ENCODE data around the gene PRPF38A. TPM values are rescaled to one million over a fixed set of nuclear protein-coding genes. Genes with fewer than 3 reads are reported as not detected.

PRPF38A gene
- total RNA-seq, 1 experiment from 2014 or later = 9.4 TPM

GRCh38 chr1:52436817-52437216 is 32.4 kb downstream of the PRPF38A start:
- in situ Hi-C loops (cut with HindIII; ENCODE audit: low pct_unique_long_range_greater_than_20kb, low sequenced_read_pairs) = no loop called here
- DNase-seq (ENCODE audit: low read depth) = no peak

DNA sequence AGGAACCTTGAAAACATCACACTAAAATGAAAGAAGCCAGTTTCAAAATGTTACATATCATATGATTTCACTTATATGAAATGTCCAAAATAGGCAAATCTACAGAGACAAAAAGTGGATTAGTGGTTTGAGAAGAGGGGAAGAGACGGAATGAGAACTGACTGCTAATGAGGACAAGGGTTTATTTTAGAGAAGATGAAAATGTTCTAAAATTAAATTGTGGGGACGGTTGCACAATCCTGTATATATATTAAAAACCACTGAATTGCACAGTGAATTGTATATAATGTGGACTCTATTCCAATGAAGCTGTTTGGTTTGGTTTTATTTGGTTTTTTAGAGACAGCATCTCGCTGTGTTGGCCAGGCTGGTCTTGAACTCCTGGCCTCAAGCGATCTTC is 35.6 kb downstream of the PRPF38A start:
- no peak for DNase-seq (ENCODE audit: low read depth)
- in situ Hi-C loops (cut with HindIII; ENCODE audit: low pct_unique_long_range_greater_than_20kb, low sequenced_read_pairs) = no loop called here

DNA sequence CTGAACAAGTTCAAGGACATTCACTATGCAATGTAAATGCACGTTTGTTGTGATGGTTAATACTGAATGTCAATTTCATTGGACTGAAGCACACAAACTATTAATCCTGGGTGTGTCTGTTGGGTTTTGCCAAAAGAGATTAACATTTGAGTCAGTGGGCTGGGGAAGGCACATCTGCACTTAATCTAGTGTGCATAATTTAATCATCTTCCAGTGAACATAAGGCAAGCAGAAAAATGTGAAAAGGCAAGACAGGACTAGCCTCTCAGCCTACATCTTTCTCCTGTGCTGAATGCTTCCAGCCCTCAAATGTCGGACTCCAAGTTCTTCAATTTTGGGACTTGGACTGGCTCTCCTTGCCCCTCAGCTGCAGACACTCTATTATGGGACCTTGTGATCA is 40.1 kb downstream of the PRPF38A start:
- in situ Hi-C loops (cut with HindIII; ENCODE audit: low pct_unique_long_range_greater_than_20kb, low sequenced_read_pairs) = no loop called here
- DNase-seq (ENCODE audit: low read depth) = no peak

DNA sequence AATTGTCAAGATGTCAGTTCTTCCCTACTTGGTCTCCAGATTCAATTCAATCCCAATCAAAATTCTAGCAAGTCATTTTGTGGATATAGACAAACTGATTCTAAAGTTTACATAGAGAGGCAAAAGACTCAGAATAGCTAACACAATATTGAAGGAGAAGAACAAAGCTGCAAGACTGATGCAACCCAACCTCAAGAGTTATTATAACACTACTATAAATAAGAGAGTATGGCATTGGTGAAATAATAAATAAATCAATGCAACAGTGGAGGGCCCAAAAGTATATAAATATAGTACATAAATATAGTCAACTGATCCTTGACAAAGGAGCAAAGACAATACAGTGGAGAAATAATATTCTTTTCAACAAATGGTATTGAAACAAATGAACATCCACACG is 49.7 kb downstream of the PRPF38A start:
- in situ Hi-C loops (cut with HindIII; ENCODE audit: low pct_unique_long_range_greater_than_20kb, low sequenced_read_pairs) = no loop called here
- no peak for DNase-seq (ENCODE audit: low read depth)

- DNase-seq (ENCODE audit: low read depth) = no peak
- in situ Hi-C loops (cut with HindIII; ENCODE audit: low pct_unique_long_range_greater_than_20kb, low sequenced_read_pairs) = no loop called here
Measured at GRCh38 chr1:52454779-52455178, 50.4 kb downstream of the PRPF38A start.

DNA sequence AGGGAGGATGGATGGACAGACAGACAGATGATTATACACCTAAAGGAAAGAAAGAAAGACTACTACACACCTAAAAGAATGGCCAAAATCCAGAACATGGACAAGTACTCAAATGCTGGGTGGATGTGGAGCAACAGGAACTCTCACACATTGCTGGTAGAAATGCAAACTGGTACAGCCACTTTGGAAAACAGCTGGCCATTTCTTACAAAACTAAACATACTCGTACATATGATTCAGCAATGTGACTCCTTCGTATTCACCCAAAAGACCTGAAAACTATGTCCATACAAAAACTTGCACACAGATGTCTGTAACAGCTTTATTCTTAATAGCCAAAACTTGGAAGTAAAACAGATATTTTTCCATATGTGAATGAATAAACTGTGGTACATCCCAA is 51.3 kb downstream of the PRPF38A start:
- in situ Hi-C loops (cut with HindIII; ENCODE audit: low pct_unique_long_range_greater_than_20kb, low sequenced_read_pairs) = no loop called here

GRCh38 chr1:52460694-52461093 is 56.3 kb downstream of the PRPF38A start:
- in situ Hi-C loops (cut with HindIII; ENCODE audit: low pct_unique_long_range_greater_than_20kb, low sequenced_read_pairs) = no loop called here
- no peak for DNase-seq (ENCODE audit: low read depth)

More for the DNA sequence above, 51.3 kb downstream of the PRPF38A start:
- DNase-seq (ENCODE audit: low read depth) = no peak

DNA sequence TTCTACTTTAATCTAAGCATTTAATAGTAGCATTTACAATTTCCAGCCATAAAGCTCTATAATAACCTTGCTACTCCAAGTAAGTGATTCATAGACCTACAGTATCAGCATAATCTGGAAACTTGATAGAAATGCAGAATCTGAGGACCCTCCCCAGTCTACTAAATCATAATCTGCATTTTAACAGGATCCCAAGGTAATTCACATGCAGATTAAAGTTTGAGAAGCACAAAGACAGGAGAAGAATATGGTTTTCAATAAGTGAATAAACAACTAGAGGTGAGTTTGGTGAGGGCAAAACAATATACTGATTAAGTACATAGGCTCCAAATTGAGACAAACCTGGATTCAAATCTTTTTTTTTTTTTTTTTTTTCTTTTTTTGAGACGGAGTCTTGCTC is 57.4 kb downstream of the PRPF38A start:
- in situ Hi-C loops (cut with HindIII; ENCODE audit: low pct_unique_long_range_greater_than_20kb, low sequenced_read_pairs) = no loop called here
- DNase-seq (ENCODE audit: low read depth) = no peak

GRCh38 chr1:52463891-52464290 is 59.5 kb downstream of the PRPF38A start:
- no peak for DNase-seq (ENCODE audit: low read depth)
- in situ Hi-C loops (cut with HindIII; ENCODE audit: low pct_unique_long_range_greater_than_20kb, low sequenced_read_pairs) = no loop called here

DNA sequence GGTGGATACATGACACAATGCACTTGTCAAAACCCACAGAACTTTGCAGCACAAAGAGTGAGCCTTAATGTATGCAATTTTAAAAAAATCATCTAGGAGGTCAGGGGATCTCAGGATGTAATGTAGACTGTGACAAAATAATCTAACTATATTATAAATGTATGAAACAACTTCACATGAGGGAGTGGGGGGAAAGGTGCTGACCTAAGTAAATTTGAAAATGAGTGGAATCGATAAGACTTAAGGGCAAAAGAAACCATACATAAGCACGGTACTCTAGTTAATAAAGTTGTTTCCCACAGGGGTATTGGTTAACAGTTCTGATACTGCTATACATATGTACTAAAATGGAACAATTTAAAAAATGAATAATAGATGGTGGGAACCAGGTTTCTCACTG is 64.7 kb downstream of the PRPF38A start:
- in situ Hi-C loops (cut with HindIII; ENCODE audit: low pct_unique_long_range_greater_than_20kb, low sequenced_read_pairs) = no loop called here
- DNase-seq (ENCODE audit: low read depth) = no peak

Other genes with a start within 250 kb of the PRPF38A start
- gene CC2D1B, start 38.4 kb upstream of the PRPF38A start, total RNA-seq (2014; rRNA removed; shearing (Covaris generic); ENCODE audit: low replicate concordance) = 24.6 and 34.5 TPM in 2 replicates
- gene ORC1, start 179 bp upstream of the PRPF38A start, total RNA-seq (2014; rRNA removed; shearing (Covaris generic); ENCODE audit: low replicate concordance) = 13.3 and 18.0 TPM in 2 replicates
- 2.4 and 9.4 TPM in 2 replicates for gene TUT4, start 148.5 kb downstream of the PRPF38A start, total RNA-seq (2014; rRNA removed; shearing (Covaris generic); ENCODE audit: low replicate concordance)
- not detected in 2 replicates for gene GPX7, start 197.8 kb downstream of the PRPF38A start, total RNA-seq (2014; rRNA removed; shearing (Covaris generic); ENCODE audit: low replicate concordance)
- not detected in 2 replicates for gene SHISAL2A, start 228.6 kb downstream of the PRPF38A start, total RNA-seq (2014; rRNA removed; shearing (Covaris generic); ENCODE audit: low replicate concordance)

Data from Caki2 (cell line).